Activated naive CD8-positive, alpha-beta T cell treated with anti-CD3 and anti-CD28 coated beads for 36 hours (primary cell): Measurements from ENCODE around the gene CD48. TPM values are rescaled to one million over a fixed set of nuclear protein-coding genes. Genes with fewer than 3 reads are reported as not detected.

ENCODE experiments used
- DNase-seq: peaks from one replicate; pipeline ENCODE4 v3.0.0; 2021
- H3K27ac Mint-ChIP-seq: one replicate; pipeline ENCODE4 v1.8.0; 2022; ENCODE audit warnings: mild to moderate bottlenecking, moderate library complexity, mixed read lengths
- H3K27me3 Mint-ChIP-seq: one replicate; pipeline ENCODE4 v1.8.0; 2022; ENCODE audit warnings: mild to moderate bottlenecking, mixed read lengths
- H3K36me3 Mint-ChIP-seq: one replicate; pipeline ENCODE4 v1.8.0; 2021; ENCODE audit warnings: mild to moderate bottlenecking, mixed read lengths
- H3K4me1 Mint-ChIP-seq: one replicate; pipeline ENCODE4 v1.8.0; 2021; ENCODE audit warnings: mixed read lengths
- H3K4me3 Mint-ChIP-seq: one replicate; pipeline ENCODE4 v1.8.0; 2022; ENCODE audit warnings: mild to moderate bottlenecking, moderate library complexity, mixed read lengths
- H3K9me3 Mint-ChIP-seq: one replicate; pipeline ENCODE4 v1.8.0; 2022; ENCODE audit warnings: mixed read lengths
- total RNA-seq, 2 experiments: library from RNA; stranded (reverse); gene quantifications; one replicate each; pipeline ENCODE4 v1.2.3, GENCODE V29; 2021

CD48 gene
- total RNA-seq, 2 experiments from 2014 or later, result 376 to 385 TPM

GRCh38 chr1:160646180-160646579 lies 65.4 kb downstream of the CD48 start:
- H3K27ac Mint-ChIP-seq, result peak overlapping the region; percentile 98
- no peaks in the 10 kb centered on the region for H3K27me3 Mint-ChIP-seq
- peaks cover 59% of the 10 kb centered on the region for H3K4me1 Mint-ChIP-seq
- peaks cover 4% of the 10 kb centered on the region for H3K9me3 Mint-ChIP-seq
- DNase-seq, result no peak
- H3K4me3 Mint-ChIP-seq, result peak overlapping the region; percentile 96
- peaks cover 62% of the 10 kb centered on the region for H3K36me3 Mint-ChIP-seq

DNA sequence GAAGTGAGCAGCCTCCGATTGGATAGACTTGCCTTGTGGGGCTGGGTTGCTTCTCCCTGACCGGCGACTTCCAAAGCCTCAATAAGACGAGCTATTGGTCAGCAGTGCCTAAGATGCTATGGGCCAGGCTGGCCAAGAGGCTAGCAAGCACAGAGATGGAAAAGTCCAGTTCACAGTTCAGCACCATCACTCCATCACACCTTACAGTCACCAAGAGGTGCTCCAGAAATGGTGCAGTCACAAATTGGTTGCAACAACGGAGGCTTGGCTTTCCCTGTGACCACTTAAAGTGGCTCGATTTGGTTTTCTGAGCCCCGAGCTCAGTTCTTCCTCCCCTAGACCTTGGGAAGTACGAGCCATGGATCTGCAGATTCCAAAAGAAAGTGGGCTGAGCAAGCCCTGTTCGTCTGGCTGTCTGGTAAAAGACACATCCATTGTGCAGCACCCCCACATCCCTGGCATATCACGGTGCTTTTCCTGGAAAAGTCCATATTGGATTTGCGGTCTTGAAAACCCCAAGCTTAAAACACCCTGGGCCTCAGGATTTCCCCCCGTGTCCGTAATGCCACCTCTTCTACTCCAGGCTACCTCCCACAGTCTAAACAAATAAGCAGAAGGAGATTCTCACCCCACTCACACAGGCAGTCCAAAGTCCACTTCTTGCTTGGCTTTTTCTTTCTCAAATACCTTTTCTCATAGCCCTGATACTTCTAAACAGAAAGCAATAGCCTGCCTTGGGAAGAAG lies 66.1 kb downstream of the CD48 start:
- DNase-seq, result no peak
- no peaks in the 10 kb centered on the region for H3K27me3 Mint-ChIP-seq
- H3K27ac Mint-ChIP-seq, result peak overlapping the region; percentile 98
- H3K4me3 Mint-ChIP-seq, result peak overlapping the region; percentile 96
- peaks cover 4% of the 10 kb centered on the region for H3K9me3 Mint-ChIP-seq
- H3K36me3 Mint-ChIP-seq, result peaks cover 61% of the 10 kb centered on the region
- peaks cover 58% of the 10 kb centered on the region for H3K4me1 Mint-ChIP-seq

DNA sequence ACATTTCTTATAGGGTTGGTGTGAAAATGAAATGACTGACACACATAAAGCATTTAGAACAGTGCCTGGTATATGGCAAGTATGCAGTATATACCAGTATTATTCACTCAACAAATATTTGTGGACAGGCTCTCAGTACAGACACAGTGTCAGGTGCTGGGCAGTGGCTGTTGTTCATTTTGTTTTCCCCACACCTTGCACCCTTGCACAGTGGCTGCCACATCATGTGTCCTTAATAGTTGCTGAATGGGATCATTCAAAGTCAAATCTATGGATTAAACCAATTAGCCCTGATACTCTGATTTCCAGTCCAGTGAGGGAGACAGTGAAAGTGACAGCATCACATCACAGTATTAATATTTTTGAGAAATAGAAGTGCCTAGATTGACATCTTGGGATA lies 67.2 kb downstream of the CD48 start:
- no peak for DNase-seq
- Mint-ChIP-seq H3K9me3 (peaks cover 2% of the 10 kb centered on the region), H3K27ac (peak overlapping the region; percentile 98), H3K4me3 (peak overlapping the region; percentile 96), H3K4me1 (peaks cover 65% of the 10 kb centered on the region), H3K36me3 (peaks cover 60% of the 10 kb centered on the region), H3K27me3 (no peaks in the 10 kb centered on the region)

GRCh38 chr1:160643138-160643537 lies 68.5 kb downstream of the CD48 start:
- Mint-ChIP-seq H3K4me1 (peaks cover 69% of the 10 kb centered on the region), H3K36me3 (peaks cover 65% of the 10 kb centered on the region), H3K27ac (peak overlapping the region; percentile 98), H3K9me3 (no peaks in the 10 kb centered on the region), H3K27me3 (no peaks in the 10 kb centered on the region), H3K4me3 (peak overlapping the region; percentile 96)
- DNase-seq, result no peak

GRCh38 chr1:160642281-160642644 lies 69.4 kb downstream of the CD48 start:
- DNase-seq, result no peak
- Mint-ChIP-seq H3K36me3 (peaks cover 72% of the 10 kb centered on the region), H3K4me3 (peak overlapping the region; percentile 96), H3K27ac (peak overlapping the region; percentile 98), H3K9me3 (no peaks in the 10 kb centered on the region), H3K4me1 (peaks cover 72% of the 10 kb centered on the region), H3K27me3 (no peaks in the 10 kb centered on the region)

- no peaks in the 10 kb centered on the region for H3K9me3 Mint-ChIP-seq
- H3K4me1 Mint-ChIP-seq, result peaks cover 78% of the 10 kb centered on the region
- peaks cover 79% of the 10 kb centered on the region for H3K36me3 Mint-ChIP-seq
- H3K4me3 Mint-ChIP-seq, result peak overlapping the region; percentile 96
- DNase-seq, result peak; percentile 48
- H3K27ac Mint-ChIP-seq, result peak overlapping the region; percentile 98
- H3K27me3 Mint-ChIP-seq, result no peaks in the 10 kb centered on the region
These were observed 70.0 kb downstream of the CD48 start for GRCh38 chr1:160641323-160642280.

GRCh38 chr1:160640359-160641123 lies 71.1 kb downstream of the CD48 start:
- H3K36me3 Mint-ChIP-seq, result peaks cover 82% of the 10 kb centered on the region

DNA sequence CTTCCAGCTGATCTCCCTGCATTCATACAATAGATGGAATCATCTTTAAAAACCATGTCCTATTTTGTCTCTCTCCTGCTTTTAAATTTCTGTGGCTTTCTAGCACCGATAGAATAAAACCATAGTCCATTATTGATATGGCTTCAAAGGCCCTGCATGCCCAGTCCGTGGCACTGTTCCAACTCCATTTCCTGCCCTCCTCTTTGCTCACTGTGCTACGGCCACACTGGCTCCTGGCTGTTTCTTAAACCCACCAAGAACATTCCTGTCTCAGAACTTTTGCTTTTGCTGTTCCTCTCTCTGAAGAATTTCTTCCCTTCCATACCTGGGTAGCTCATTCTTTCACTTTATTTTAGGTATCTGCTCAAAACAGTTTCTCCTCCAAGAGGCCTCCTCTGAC lies 72.0 kb downstream of the CD48 start:
- no peak for DNase-seq

More at GRCh38 chr1:160640359-160641123, 71.1 kb downstream of the CD48 start:
- peak overlapping the region; percentile 74 for H3K4me3 Mint-ChIP-seq
- H3K4me1 Mint-ChIP-seq, result peaks cover 84% of the 10 kb centered on the region
- H3K27me3 Mint-ChIP-seq, result no peaks in the 10 kb centered on the region
- DNase-seq, result peak; percentile 40
- H3K27ac Mint-ChIP-seq, result peak overlapping the region; percentile 98
- no peaks in the 10 kb centered on the region for H3K9me3 Mint-ChIP-seq

GRCh38 chr1:160638926-160639325 lies 72.7 kb downstream of the CD48 start:
- peaks cover 80% of the 10 kb centered on the region for H3K36me3 Mint-ChIP-seq
- no peak for DNase-seq

More for the DNA sequence above, 72.0 kb downstream of the CD48 start:
- Mint-ChIP-seq H3K4me1 (peaks cover 87% of the 10 kb centered on the region), H3K27ac (peak overlapping the region; percentile 94), H3K9me3 (no peaks in the 10 kb centered on the region), H3K4me3 (peak overlapping the region; percentile 63), H3K36me3 (peaks cover 80% of the 10 kb centered on the region), H3K27me3 (no peaks in the 10 kb centered on the region)

GRCh38 chr1:160638540-160638857 lies 73.1 kb downstream of the CD48 start:
- H3K27ac Mint-ChIP-seq, result peak overlapping the region; percentile 94
- H3K9me3 Mint-ChIP-seq, result no peaks in the 10 kb centered on the region
- peaks cover 80% of the 10 kb centered on the region for H3K36me3 Mint-ChIP-seq
- H3K27me3 Mint-ChIP-seq, result no peaks in the 10 kb centered on the region
- no peak for DNase-seq
- peaks cover 87% of the 10 kb centered on the region for H3K4me1 Mint-ChIP-seq
- H3K4me3 Mint-ChIP-seq, result peak overlapping the region; percentile 67

More at GRCh38 chr1:160638926-160639325, 72.7 kb downstream of the CD48 start:
- Mint-ChIP-seq H3K9me3 (no peaks in the 10 kb centered on the region), H3K4me1 (peaks cover 87% of the 10 kb centered on the region), H3K27me3 (no peaks in the 10 kb centered on the region), H3K27ac (peak overlapping the region; percentile 94), H3K4me3 (peak overlapping the region; percentile 67)

GRCh38 chr1:160637821-160638539 lies 73.6 kb downstream of the CD48 start:
- H3K4me1 Mint-ChIP-seq, result peaks cover 87% of the 10 kb centered on the region
- peak overlapping the region; percentile 94 for H3K27ac Mint-ChIP-seq
- H3K9me3 Mint-ChIP-seq, result no peaks in the 10 kb centered on the region
- H3K36me3 Mint-ChIP-seq, result peaks cover 80% of the 10 kb centered on the region
- peak; percentile 42 for DNase-seq
- H3K4me3 Mint-ChIP-seq, result peak overlapping the region; percentile 67
- no peaks in the 10 kb centered on the region for H3K27me3 Mint-ChIP-seq

DNA sequence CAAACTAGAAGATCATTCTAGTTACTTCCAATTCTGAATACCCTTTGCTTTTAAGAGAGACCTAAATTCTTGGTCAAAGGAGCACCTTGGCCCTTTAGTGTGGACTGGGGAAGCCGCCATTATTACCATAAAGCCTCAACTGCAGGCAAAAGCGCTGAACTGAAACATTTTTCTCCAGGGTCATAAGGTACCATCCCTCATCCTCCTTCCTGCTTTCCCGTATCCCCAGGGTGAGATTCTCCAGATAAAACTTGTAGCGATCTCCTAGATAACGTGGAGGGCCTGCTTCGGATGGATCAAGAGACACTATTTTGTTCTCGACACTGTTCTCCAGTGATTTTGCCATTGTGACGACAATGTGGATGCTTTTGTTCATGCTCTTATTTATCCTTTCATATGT lies 74.6 kb downstream of the CD48 start:
- Mint-ChIP-seq H3K27ac (peak overlapping the region; percentile 94), H3K36me3 (peaks cover 81% of the 10 kb centered on the region), H3K9me3 (no peaks in the 10 kb centered on the region), H3K4me3 (peak overlapping the region; percentile 35), H3K27me3 (no peaks in the 10 kb centered on the region), H3K4me1 (peaks cover 85% of the 10 kb centered on the region)
- no peak for DNase-seq

DNA sequence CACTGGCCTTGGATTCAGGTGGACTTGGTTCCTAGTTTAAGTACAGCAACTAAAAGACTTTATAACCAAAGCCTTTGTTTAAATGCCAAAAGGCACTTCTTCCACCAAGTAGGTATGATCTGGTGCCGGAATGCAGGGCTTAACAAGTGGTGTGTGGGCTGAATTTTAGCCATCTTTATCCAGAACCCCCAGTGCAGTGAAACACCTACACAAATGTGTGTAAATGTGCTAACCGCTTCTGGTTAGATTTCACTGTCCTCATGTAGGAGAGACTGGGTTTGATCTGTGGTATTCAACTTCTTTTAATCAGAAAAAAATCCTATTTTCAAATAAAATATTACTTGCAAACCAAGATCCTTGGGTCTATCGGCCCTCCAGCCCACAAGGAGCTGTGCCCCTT lies 75.1 kb downstream of the CD48 start:
- H3K4me1 Mint-ChIP-seq, result peaks cover 84% of the 10 kb centered on the region
- H3K27me3 Mint-ChIP-seq, result no peaks in the 10 kb centered on the region
- H3K27ac Mint-ChIP-seq, result peak overlapping the region; percentile 12
- no peak for DNase-seq
- peaks cover 86% of the 10 kb centered on the region for H3K36me3 Mint-ChIP-seq
- peaks cover 2% of the 10 kb centered on the region for H3K9me3 Mint-ChIP-seq
- H3K4me3 Mint-ChIP-seq, result no peak overlapping the region

DNA sequence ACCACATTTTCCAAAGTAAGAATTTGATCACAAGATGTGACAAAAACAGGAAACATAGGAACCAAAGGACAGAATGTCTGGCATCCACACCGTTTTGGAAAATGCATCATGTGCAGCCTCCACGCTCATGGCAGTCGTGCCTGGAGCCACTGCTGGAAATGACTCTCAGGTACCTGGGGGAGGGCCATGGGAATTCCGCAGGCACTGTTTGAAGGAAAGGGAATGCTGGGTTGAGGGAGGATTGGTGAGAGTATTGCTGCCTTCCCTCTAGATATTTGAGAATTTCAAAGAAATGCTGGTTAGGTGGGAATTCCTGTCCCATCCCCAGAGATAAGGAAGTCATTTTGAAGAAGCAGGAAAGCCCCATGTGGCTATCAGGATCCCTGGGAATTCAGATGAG lies 75.5 kb downstream of the CD48 start:
- Mint-ChIP-seq H3K4me1 (peaks cover 87% of the 10 kb centered on the region), H3K27me3 (no peaks in the 10 kb centered on the region), H3K4me3 (no peak overlapping the region), H3K9me3 (peaks cover 2% of the 10 kb centered on the region), H3K27ac (peak overlapping the region; percentile 71), H3K36me3 (peaks cover 91% of the 10 kb centered on the region)
- DNase-seq, result no peak
